GM18868 (cell line): ENCODE measurements around the gene ST6GALNAC3.

Experiments
- ATAC-seq: cut with Tn5 transposase; IDR thresholded peaks from one replicate; pipeline ENCODE4 v1.9.1; 2021; ENCODE audit warnings: mild to moderate bottlenecking, moderate library complexity; ENCODE audit not compliant: unreplicated experiment

Gene ST6GALNAC3

DNA sequence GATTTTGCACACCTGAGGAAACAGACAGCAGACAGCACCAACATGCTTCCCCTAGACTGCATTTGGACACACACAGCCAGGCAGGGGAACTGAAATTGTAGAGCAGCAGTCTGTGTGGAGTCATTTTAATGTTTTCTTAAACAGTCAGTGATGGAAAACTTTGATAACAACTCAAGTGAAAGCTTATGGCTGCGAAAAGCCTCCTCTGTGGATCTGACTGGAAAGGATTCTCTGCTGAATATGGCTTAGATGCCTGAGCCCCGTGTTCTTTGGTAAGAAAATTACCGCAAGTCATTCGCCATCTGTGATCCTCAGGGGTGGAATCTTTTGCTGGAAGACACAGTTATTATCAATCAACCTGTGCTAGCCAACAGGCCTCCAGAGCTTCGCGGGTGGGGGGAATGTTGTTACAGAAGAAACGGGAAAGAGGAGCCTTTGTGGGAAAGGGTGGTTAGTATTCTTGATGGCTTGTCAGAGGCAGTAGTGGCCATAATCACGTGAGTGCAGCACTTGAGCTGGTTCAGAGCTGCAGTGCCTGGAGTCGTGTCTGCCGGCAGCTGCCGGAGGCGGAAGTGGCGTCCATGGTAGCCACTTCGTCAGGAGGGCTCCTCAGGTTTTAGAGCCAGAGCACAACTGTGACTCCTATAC, 204.7 kb downstream of the ST6GALNAC3 start:
- ATAC-seq, result no peak

DNA sequence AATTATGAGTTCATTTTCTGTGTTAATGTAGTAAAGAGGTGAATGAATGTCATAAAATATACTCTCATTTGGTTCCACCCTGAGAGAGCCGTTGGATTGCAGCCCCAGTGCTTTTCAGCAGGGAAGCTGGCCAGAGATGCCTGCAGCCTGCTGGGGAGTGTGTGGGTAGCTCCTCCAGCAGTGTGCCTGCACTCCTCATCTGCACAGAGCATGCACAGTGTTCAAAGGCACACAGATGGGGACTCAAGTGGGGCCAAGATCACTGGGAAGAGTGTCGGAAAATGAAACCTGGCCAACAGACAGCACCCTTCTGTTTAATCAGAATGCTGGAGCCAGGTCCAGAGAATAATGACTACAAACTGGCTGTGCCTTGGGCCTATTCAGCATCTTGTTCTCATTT, 206.8 kb downstream of the ST6GALNAC3 start:
- ATAC-seq, result no peak

DNA sequence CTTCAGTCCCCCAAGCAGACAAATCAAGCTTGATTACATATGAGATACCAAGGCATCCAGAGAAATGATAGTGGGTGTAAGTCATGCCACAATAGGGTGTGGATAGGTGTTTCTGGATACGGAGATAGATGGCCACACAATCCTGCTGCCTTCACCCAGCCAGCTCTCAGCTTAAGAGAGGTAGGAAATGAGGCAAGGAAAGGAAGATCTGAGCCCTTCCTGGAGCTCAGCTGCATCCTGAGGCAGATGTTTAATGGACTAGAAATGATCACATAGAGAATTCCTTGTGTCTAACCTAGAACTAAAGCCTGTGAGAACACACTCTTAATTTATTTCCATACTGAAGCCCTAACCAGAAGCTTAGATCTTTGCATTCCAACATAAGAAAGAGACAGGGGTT, 210.3 kb downstream of the ST6GALNAC3 start:
- no peak for ATAC-seq

DNA sequence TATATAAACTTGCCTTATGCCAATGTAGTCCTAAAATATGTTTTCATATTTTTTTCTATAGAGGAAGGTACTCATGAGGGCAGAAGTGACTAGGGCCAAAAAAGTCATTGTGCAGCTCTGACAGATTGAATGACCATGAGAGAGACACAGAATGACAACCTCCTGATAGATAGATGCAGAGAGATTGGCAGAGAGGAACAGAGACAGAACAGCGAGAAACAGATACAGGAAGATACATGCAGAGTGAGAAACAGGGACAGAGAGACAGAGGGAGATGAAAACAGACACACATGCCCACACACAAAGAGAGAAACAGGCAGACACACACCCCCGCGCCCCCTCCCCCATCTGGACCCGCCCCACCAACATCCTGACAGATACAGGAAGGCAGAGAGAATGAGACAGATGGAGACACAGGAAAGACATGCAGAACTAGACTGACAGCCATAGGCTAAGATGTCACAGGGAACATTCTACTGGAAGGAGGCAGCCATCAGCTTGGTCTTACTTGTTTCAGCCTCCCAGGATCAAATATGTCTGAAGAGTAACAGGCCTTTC, 211.1 kb downstream of the ST6GALNAC3 start:
- ATAC-seq, result no peak

DNA sequence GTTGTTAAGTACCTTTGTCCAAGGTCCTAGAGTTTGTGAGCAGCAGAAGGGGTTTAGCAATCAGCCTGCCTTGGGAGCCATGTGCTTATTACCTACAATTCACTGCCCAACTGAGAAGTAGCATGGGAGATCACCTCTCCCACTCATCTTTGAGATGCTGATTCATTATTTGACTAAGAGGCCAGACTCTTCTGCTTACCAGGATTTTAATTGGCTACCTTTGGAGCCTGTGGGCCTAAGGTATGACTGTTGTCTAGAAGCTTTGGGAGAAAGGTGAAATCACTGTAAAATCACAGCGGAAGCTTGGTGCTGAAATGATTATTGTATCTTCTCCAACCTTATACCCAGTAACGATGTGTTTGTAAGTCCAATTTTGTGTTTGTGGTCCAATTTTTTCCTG, 213.4 kb downstream of the ST6GALNAC3 start:
- ATAC-seq, result no peak

DNA sequence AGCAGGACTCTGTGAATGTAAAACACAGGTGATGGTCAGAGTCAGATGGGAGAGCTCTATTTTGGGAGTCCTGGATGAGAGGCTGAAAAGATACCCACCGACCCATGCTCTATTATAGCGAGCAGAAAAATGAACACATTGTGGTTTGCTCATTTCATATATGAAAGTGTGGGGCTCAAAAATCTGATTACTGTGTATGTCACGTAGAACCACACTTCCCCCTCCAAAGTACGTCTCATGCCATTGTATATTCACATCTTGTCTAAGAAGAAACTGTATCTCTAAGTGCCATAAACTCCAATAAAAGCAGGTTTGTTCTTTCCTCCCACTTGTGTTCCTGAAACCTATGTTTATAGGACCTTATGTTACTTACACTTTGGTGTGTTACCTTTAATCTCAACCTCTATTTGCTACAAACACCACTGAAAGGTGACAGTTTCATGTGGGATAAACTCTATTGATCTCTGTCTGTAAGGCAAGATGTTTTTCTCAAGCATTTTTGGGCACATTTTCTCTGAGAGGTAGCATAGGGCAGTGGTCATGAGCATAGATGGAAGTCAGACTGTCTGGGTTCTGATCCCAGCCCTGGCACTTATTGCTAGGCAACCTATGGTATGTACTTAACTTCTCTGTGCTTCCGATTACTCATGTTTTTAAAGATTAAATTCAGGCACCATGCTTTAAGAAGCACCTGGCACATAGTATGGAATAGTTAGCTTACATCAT, 214.4 kb downstream of the ST6GALNAC3 start:
- no peak for ATAC-seq

DNA sequence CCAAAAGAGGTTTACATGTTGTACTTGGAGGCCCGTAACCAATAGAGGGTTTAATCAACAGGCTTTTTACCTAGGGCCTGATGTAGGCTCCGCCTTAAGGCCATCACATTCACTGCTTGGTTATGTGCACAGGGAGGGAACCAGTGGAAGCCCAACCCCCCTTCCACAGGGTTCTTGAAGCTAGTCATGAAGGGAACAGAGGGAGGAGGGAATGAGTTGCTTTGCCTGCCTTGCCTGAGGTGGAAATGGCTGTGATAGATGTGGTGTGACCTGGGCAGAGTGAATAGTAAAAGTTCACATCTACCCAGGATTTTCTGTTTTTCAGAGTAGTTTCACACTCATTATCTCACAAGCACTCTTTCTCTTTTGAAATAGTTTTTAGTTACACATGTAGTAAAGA, 215.1 kb downstream of the ST6GALNAC3 start:
- ATAC-seq, result no peak

DNA sequence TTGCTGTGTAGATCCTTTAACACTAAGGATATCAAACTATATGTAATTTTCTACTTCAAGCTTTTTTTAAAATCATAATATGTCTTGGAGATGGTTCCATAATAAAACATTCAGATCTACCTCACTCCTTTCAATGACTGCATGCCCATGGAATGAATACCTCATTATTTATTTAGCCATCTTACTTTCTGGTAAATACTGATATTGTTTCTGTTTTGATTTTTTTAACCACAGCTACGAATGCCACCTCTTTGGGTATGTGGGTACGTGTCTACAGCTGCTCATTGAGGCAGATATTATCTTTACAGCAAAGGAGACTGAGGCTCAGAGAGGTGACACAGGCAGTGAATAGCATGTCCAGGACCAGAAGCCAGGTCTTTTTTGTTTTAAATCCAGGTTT, 215.7 kb downstream of the ST6GALNAC3 start:
- no peak for ATAC-seq

DNA sequence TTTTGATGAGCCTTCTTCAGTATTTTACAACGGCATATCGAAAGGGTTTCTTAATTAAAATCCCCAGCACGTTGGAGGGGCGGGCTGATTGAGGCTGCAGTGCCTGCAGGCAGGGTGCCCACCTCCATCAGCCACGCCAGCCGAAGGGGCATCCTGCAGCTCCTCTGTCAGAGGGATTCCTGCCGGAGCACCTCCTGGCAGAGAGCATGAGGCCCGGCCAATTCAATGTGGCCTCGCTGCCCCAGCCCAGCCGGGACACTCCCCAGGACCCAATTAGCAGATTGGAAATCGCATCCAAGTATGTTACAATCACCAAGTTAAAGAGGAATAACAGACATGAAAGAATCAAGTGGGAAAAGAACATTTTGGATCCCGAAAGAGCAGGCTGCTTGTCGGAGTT, 216.6 kb downstream of the ST6GALNAC3 start:
- no peak for ATAC-seq

DNA sequence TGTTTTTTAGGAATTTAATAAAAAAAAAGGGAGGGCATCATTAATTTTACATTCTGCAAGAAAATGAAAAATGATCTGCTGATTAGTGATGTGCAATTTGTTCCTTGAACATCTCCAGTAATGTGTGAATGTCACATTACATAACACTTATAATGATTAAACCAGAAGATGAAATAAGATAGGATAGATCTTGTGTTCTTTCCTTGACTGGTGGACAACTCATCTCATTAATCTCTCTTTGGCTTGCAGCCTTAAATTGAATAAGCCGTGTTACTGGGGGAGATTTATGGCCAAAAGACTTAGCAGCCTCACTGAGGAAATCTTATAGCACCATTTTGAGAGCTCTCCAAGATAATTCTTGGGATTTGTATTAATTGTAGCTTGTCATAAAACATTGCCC, 217.2 kb downstream of the ST6GALNAC3 start:
- ATAC-seq, result no peak

DNA sequence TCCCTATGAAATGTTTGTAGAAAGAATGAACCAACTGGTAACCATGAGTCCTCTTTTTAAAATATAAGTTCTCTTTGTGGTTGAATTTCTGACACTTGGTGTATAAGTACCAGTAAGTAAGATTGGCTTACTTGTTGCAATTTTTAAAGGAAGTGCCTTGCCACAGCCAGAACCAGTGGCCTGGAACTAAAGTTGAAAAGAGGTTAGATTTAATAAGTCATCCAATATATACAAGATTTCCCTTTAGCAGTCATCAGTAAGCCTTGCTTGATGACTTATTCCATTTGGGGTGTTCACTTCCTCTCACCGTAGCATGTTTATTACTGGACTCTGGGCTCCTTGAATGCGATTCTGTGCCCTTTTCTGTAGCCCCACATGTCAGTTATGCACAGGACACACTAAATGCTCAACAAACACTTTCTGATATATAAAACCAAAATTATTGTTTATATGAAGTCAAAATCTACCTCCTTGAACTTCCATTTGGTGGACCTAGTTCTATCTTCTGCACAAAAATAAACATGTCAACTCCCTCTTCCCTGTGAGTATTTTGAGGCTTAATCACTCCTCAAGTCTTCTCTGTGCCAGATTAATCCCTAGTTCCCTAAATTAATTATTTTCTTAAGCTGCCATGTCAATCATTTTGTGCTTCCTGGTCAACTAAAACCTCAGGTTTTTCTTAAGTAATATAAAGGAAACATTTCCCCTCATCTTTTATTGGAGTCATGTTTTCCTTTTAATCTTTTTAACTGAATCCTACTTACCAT, 218.1 kb downstream of the ST6GALNAC3 start:
- no peak for ATAC-seq

DNA sequence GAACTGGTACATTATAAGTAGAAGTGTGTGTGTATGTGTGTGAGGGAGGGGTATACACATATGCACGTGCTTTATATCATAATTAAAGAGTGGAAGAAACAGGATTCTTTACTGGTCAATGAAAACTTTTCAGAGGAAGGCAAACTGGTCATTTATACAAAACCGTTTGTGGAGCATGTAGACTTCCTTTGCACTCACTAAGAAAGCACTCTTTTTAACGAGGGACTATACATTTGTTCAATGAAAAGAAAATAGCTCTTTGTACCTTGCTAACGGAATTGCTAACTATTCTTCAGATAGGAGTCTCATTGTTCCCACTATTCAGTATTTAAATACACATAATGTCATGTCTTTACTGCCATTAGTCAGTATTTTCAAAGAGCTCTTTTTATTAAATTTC, 219.3 kb downstream of the ST6GALNAC3 start:
- ATAC-seq, result no peak

DNA sequence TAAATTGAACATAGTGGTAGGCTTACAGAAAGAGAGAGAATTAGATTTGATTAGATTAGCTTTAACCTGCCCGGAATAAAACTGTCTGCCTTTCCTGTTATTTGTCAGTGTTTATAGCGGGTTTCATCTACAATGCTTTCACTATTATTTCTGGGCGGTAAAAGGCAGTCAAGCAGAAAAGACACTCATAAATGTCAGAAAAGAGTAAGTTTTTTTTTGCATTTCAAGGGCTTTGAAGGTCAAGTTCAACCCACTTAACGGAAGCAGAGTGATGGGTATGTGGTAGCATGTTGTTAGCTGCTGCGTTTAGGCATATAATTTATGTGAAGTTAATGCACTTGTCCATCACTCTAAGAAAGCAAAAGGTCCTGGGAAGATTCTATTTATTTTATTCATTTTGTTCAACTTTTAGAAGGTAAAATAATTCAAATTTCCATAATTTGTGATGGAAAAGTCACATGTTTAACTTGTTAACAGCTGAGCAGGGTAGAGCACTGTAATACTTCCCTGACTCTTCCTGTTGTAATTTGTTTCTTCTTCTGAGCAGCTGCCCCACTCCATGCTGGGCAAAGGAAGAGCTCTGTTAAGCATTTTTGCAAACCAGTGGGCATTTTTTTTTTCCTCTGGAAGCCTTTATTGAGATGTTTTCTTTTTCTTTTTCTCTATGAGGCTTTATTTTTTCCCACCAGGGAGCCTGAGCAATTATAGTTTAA, 220.1 kb downstream of the ST6GALNAC3 start:
- peak; percentile 89 for ATAC-seq

DNA sequence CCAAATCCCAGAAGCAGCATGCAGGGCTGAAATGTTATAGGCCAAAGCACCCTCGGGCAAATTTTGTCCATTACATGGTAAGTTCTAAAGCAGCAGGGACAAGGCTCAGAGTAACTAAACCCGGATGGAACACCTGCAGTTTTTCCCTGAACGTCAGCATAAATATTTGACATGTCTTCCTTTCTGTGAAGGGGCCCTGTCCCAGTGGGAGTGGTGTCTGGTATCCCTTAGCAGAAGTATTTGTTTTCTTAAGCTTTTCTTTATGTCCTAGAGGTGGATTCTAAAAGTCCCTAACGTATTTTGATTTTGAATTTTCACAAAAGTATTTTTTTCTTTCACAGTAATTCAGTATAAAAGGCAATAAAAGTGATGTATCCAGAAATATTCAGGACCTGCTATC, 223.9 kb downstream of the ST6GALNAC3 start:
- ATAC-seq, result no peak

DNA sequence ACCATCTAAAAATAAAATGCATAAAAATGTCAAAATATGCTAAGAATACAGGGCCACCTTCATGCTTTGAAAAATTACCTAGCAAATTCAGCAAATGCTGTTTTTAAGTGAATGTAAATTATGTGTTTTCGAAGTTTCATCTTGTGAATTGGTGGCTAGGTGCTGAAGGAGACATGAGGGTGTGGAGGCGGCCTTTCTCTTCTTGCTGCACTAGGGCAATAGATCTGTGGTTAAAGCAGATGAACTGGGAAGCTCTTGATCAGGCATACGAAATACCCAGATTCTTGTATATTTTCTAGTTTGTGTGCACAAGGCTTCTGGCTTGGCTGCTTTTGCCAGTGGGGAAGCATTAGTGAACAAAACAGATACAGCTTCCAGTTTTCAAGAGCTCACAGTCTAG, 224.5 kb downstream of the ST6GALNAC3 start:
- ATAC-seq, result no peak

DNA sequence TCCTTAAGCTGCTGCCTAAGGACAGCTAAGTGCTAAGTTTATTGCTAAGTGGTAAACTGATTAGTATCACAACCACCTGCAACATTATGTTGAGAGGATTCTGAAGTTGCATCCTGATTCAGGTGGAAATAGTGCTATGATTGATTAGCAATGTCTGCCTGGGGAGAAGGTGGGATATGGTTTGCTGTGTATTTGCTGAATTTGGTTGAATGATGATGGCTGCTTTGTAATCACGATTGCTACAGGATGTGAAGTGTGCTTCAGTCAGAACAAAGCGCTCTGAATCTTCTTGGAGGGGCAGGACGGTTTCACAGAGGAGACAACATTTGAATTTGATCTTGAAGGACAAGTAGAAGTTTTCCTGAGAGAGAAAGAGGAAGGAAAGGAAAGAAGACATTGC, 226.0 kb downstream of the ST6GALNAC3 start:
- ATAC-seq, result no peak

DNA sequence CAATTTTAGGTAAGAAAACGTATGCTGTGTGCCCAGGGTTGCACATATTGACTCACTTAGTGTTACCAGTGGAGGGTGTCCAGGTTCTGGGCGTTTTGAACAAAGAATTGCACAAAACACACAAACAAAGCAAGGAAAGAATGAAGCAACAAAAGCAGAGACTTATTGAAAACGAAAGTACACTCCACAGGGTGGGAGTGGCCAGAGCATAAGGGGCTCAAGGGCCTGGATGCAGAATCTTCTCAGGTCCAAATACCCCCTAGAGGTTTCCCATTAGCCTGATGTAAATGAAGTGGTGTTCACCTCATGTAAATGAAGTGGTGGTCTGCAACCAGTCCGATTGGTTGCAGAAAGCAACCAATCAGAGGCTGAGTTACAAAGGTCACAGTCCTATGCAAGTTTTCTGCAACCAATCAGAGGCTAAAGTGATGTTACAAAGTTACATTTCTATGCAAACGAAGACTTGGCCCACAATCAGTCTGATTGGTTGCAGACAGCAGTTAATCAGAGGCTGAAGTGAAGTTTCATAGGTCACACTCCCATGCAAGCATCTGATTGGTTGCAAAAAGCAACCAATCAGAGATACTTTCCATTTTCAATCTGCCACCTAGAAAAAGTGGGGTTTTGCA, 228.3 kb downstream of the ST6GALNAC3 start:
- no peak for ATAC-seq

DNA sequence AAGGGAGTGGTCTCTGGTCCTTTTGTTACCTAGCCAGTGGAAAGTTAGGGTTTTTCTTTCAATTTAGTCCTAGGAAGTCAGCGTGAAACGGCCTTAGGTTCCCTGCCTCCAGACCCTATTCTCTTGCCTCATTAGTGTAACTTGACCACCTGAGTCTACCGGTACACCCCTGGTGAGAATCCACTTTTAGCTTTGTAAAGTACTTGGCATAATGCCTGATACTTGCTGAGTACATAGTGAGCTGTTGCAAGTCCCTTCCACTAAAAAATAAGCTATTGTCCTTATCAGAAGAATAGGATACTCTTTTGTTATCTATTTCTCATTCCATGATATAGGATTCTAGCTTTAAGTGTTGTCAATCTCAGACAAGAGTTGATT, 228.8 kb downstream of the ST6GALNAC3 start:
- no peak for ATAC-seq

DNA sequence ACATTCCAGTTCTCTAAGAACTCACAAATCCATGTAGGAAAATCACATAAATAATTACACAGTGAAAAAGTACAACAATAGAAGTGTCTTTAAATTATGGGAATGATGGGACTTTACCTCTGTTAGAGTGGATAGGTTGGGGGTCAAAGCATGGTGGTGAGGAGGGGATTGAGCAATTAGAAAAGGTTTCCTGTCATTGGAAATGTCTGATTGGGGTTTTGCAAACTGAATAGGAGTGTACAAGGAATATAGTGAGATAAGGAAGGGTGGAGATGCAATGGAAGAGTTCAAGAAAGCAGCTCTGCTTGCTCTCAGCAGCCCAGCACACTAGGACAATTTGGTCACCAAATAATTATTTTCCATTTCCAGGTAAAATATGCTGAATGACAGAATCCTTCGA, 238.8 kb downstream of the ST6GALNAC3 start:
- ATAC-seq, result no peak

DNA sequence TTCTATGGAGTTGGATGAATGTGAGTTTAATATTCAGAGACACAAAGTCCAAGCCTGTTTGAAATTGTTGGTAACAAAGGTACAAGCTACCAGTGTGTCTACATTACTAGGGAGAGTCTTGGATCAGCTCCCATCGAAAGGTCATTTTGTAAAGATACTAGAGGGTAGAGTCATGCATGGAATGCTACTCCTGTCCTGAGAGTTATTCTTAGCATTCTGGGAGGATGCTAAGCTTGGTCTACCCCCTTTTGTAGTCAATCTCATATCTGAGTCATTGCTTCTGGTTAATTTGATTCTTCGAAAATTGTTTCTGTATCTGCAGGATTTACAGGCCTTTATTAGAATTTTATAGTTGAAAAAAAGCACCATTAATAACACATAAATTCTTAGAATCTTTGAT, 240.2 kb downstream of the ST6GALNAC3 start:
- ATAC-seq, result no peak
